ENCODE measurements around the gene BIN1.
A peak's percentile ranks its signal among the peaks of the same experiment; 100 is the strongest.

BIN1 gene

GRCh38 chr2:127074936-127075335, 32.0 kb downstream of the BIN1 start:
- no peak for DNase-seq (ENCODE audit: low read depth)

- DNase-seq (ENCODE audit: low read depth) = no peak
These were observed 32.6 kb downstream of the BIN1 start for GRCh38 chr2:127074358-127074757.

- DNase-seq (ENCODE audit: low read depth) = no peak
These were observed 34.0 kb downstream of the BIN1 start for GRCh38 chr2:127072970-127073369.

GRCh38 chr2:127072396-127072795, 34.6 kb downstream of the BIN1 start:
- DNase-seq (ENCODE audit: low read depth) = no peak

DNA sequence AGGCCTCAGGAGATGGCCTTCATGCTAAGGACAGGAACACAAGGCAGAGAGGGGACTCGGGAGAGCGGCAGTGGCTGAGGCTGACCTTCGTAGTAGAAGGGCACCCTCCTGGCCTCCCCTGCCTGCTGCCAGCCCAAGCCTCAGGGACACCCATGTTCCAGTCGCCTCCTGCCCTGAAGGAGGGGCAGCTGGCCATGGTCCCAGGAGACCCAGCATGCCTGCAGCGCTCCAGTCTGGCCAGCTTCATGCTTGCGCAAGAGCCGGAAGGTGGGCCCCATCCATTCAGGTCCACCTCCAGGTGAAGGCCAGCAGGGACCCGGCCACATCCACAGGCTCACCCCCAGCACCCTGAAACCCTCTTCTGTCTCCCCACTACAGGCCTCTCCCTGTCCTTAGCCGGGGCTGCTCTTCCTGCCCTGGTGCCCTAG, 35.0 kb downstream of the BIN1 start:
- DNase-seq (ENCODE audit: low read depth) = no peak

- no peak for DNase-seq (ENCODE audit: low read depth)
These were observed 36.7 kb downstream of the BIN1 start for GRCh38 chr2:127070221-127070620.

GRCh38 chr2:127069536-127069935, 37.4 kb downstream of the BIN1 start:
- DNase-seq (ENCODE audit: low read depth) = no peak

DNA sequence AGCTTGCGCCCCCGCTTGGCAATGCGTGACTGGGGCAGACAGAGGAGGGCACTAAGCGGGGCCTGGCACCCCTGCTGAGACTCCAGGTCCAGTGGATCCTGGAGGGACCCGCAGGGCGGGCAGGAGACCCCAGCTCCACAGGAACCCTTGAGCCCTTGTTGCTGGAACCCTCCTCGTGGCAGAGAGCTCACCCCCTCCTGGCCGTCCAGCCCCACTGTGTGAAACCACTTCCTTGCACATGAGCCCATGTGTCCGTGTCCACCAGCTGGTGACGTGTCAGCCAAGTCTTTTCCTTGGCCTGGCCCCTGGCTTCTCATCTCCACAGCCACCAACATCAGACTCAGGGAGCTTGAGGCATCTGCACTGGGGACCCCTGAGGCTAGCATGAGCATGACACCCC, 38.0 kb downstream of the BIN1 start:
- no peak for DNase-seq (ENCODE audit: low read depth)

DNA sequence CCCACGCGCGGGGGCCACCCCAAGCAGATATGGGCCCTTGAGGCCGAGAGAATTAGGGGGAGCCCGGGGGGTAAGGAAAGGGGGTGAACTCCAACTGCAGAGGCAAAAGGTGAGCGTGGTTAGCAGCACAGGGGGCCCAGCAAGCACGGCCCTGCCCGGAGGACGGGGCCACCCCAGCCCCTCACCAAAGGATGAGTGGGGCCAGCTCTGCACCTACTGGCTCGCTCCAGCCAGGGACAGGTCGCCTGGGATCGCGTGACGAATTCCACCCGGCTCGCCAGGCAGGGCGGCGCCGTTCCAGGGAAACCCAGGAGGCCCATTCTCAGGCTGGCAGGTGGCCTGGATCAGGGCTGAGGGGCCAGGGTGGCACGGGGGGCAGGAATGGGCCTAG, 38.6 kb downstream of the BIN1 start:
- no peak for DNase-seq (ENCODE audit: low read depth)

GRCh38 chr2:127067620-127068350, 39.2 kb downstream of the BIN1 start:
- DNase-seq (ENCODE audit: low read depth) = peak; percentile 71

DNA sequence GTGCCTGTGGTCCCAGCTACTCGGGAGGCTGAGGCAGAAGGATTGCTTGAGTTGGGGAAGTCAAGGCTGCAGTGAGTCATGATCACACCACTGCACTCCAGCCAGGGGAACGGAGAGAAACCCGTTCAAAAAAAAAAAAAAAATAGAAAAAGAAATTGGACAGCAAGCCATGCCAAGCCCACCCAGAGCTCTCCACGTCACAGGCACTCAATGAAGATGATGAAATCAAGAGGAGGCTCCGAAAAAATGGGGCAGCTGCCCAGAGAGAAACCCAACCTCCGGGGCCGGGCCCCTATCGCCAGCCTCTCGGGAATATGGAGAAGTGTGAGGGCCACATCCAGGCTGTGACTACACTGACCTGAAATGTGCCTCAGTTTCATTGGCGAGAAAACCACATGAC, 40.0 kb downstream of the BIN1 start:
- no peak for DNase-seq (ENCODE audit: low read depth)

DNA sequence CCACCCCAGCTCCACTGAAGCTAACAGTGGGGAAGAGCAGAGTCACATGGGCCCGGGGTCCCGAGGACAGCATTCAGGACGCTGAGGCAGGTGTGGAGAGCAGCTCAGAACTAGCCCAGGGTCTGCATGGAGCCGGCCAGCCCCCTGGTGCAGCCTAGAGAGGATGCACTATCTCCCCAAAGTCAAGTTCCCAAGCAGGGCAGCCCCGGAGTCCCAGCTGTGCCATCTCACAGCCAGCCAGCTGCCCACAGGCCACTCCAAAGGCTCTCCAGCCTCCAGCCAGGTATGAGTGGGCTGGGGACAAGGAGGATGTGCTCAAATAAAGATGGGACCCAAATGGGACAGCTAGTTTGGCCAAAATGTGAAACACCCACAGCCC, 41.0 kb downstream of the BIN1 start:
- DNase-seq (ENCODE audit: low read depth) = no peak

DNA sequence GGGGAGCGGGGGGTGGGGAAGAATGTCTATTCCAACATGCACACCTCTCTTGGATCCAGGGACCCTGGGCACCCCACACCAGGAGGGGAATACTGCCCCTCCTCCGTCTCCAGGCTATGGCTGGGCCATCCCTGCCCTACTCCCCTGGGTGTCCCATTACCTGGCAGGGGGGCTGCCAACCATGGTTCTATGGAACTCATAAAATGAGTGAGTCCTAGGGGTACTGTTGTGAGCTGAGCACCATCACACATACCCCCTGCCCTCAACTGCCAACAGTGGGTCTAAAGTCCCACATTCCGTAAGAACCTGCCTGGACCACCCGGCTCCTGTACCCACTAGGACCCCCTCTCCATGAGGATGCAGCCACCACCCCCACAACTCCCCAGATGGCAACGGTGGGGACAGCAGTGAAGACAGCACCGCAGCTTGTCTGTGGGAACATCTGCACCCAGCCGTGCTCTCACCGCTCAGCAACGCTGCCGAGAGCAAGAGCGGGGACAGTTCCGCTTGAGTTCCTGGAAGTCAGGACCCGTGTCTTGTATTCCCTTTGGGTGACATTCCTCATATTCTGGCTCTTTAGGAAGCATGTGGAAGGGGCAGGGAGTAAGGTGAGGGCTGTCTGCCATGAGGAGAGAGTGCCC, 41.5 kb downstream of the BIN1 start:
- DNase-seq (ENCODE audit: low read depth) = no peak

DNA sequence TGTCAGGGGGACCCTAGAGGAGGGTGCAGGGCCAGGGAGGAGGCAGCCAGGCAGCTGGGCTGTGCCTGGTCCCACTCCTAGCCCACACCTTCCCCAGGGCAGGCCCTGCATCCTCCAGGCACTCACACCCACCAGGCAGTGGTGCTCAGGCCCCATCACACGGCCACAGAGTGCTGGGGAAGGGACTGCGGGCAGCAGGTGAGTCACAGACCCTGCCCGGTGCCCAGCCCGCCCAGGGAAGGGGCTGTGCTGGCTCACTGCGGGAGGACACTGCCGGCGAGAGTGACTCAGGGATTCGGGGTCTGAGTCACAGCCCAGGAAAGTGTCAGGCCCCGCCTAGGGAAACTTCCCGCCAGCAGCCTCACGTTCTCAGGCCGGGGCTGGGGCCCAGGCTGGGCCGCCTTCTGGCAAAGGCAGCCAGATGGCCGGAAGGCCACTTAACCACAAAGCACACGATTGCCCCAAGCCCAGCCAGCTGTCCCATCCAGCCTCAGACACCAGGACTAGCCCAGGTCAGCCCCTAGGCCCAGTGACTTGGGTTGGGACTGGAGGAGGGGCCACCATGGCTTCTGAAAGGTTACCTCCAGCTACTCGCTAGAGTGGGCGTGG, 42.2 kb downstream of the BIN1 start:
- peak; percentile 79 for DNase-seq (ENCODE audit: low read depth)

- no peak for DNase-seq (ENCODE audit: low read depth)
These were observed 43.0 kb downstream of the BIN1 start for GRCh38 chr2:127063701-127064590.

GRCh38 chr2:127061375-127062273, 45.3 kb downstream of the BIN1 start:
- DNase-seq (ENCODE audit: low read depth) = no peak

GRCh38 chr2:127060264-127060945, 46.5 kb downstream of the BIN1 start:
- no peak for DNase-seq (ENCODE audit: low read depth)

DNA sequence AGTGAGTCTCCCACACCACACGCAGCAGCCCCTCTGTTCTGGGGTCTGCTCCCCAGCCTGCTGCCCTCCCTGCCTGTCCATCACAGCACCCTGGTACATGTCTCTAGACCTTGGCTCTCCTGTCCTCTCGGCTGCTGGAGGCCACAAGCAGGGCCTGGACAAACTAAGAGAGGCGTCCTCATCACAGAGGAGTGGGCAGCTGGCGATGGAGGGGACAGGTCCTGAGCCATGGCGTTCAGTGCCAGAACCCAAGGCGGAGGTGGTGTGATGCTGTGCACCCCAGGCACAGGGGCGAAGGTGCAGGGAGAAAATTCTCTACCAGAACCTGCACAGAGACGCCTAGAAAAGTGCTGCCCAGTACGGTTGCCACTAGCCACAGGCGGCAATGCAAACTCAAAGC, 47.4 kb downstream of the BIN1 start:
- no peak for DNase-seq (ENCODE audit: low read depth)

DNA sequence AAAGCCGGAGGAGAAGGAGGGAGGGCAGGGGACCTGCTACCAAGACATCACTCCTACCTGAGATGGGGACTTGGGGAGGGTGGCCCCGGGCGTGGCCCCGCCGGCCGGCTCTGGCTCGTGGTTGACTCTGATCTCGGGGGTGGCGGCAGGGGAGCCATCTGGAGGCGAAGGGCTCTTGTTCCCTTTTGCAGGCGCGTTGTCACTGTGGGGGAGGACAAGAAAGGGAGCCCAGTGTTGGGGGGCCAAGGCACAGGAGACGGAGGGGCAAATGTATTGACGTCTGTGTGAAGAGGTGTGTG, 48.1 kb downstream of the BIN1 start:
- no peak for DNase-seq (ENCODE audit: low read depth)

GRCh38 chr2:127058246-127058953, 48.6 kb downstream of the BIN1 start:
- DNase-seq (ENCODE audit: low read depth) = no peak
